22Rv1 (cell line): ENCODE results near the gene DSC1.

Source experiments
- CTCF ChIP-seq: fragments of 450-650 bp; IDR thresholded peaks from 2 replicates; pipeline ENCODE4 v1.5.1; 2017; ENCODE audit warnings: mild to moderate bottlenecking
- ZFX ChIP-seq: fragments of 450-650 bp; IDR thresholded peaks from 2 replicates; pipeline ENCODE4 v1.6.1; 2017; ENCODE audit warnings: antibody characterized with exemption, borderline replicate concordance

- no peak for TF ChIP-seq CTCF
- no peak for TF ChIP-seq ZFX
Measured at GRCh38 chr18:31162825-31163435, at the start of gene DSC1.
